Type B pancreatic cell (in vitro differentiated cells): ENCODE measurements around the gene SMIM35. TPM values are rescaled to one million over a fixed set of nuclear protein-coding genes. Genes with fewer than 3 reads are reported as not detected.

ENCODE experiments used
- DNase-seq: peaks from one replicate; pipeline ENCODE4 v3.0.0; 2021; ENCODE audit warnings: mixed read lengths; ENCODE audit not compliant: unreplicated experiment; ENCODE audit errors: extremely low spot score
- H3K27ac Mint-ChIP-seq: 2 replicates; pipeline ENCODE4 v1.8.0; 2021; ENCODE audit warnings: mild to moderate bottlenecking, mixed read lengths
- H3K27me3 Mint-ChIP-seq: 2 replicates; pipeline ENCODE4 v1.8.0; 2021; ENCODE audit warnings: mixed read lengths
- H3K36me3 Mint-ChIP-seq: 2 replicates; pipeline ENCODE4 v1.8.0; 2021; ENCODE audit warnings: mixed read lengths
- H3K4me1 Mint-ChIP-seq: one replicate; pipeline ENCODE4 v1.8.0; 2021; ENCODE audit warnings: mixed read lengths; ENCODE audit not compliant: unreplicated experiment
- H3K4me3 Mint-ChIP-seq: 2 replicates; pipeline ENCODE4 v1.8.0; 2021; ENCODE audit warnings: mild to moderate bottlenecking, mixed read lengths
- H3K9me3 Mint-ChIP-seq: 2 replicates; pipeline ENCODE4 v1.8.0; 2021; ENCODE audit warnings: mixed read lengths
- CTCF ChIP-seq: fragments of 200-600 bp; sonication (generic); conservative IDR thresholded peaks from 2 replicates; pipeline ENCODE4 v1.5.0; 2021; ENCODE audit warnings: antibody characterized with exemption, mild to moderate bottlenecking
- long read RNA-seq: library from polyadenylated mRNA; unstranded; transcript quantifications from one replicate; pipeline ENCODE4 v2.0.0, GENCODE V29; 2020
- total RNA-seq: library from RNA; stranded (reverse); gene quantifications from 2 replicates; pipeline ENCODE4 v1.2.1, GENCODE V29; 2021; ENCODE audit warnings: low replicate concordance

The SMIM35 gene
- total RNA-seq = 0.17 TPM in 1 of 2 replicates, not detected in the other
- long read RNA-seq = 0 reads

DNA sequence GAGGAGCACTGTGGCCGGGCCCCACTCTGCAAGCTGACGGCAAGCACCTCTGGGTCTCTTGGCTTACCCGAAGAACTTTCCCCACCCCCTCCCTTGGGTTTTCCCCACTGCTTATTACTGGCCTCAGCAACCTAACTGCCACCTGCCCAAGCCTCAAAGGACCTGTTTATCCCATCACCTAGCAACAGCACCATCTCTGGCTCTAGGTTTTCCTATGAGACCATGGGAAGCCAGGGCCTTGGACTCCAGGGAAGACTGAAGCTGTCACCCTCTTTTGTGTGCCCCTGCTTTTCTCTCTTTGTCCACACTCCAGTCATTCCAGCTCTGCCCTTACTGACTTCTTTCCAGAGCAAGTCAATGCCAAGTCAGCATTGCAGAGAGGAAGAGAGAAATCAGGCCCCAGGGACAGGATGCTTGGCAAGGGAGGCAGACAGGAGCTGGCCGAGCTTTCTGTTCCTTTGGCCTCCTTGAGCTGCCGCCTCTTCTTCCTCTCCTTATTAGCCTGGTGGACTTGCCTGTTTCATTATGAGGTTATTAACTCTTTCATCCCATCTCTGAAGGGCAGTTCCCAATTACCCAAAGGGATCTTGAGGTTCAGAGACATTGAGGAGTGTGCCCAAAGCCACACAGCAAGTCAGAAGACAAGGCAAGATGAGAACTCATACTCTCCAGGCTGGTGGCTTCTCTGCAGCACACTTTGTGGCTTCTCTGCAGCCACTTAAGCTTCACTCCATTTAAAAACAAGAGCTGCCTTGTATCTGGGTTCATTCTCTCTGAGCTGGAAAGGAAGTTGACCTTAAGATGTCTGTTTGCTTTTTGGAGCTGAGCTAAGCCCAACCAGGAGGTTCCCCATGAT lies at the start of gene SMIM35:
Gene SMIM35 (minus strand): TSS at position 51 of the 856 bp plus-strand sequence. CDS start 206 bp downstream, outside the sequence.
- DNase-seq = no peak
- Mint-ChIP-seq H3K9me3 (peaks cover 12% of the 10 kb centered on the region), H3K36me3 (peaks cover 9% of the 10 kb centered on the region), H3K4me3 (no peak within 1 kb of the TSS), H3K27ac (no peak within 1 kb of the TSS), H3K4me1 (peaks cover 27% of the 10 kb centered on the region), H3K27me3 (no peaks in the 10 kb centered on the region)
- no peak for TF ChIP-seq CTCF

GRCh38 chr11:118136341-118136740 lies 49.6 kb upstream of the SMIM35 start:
- Mint-ChIP-seq H3K27me3 (peaks cover 51% of the 10 kb centered on the region), H3K4me1 (no peaks in the 10 kb centered on the region), H3K4me3 (no peak overlapping the region), H3K36me3 (no peaks in the 10 kb centered on the region), H3K27ac (no peak overlapping the region), H3K9me3 (no peaks in the 10 kb centered on the region)
- DNase-seq = no peak
- no peak for TF ChIP-seq CTCF

GRCh38 chr11:118135796-118136165 lies 49.0 kb upstream of the SMIM35 start:
- no peak overlapping the region for H3K4me3 Mint-ChIP-seq
- H3K9me3 Mint-ChIP-seq = no peaks in the 10 kb centered on the region
- peaks cover 47% of the 10 kb centered on the region for H3K27me3 Mint-ChIP-seq
- H3K36me3 Mint-ChIP-seq = no peaks in the 10 kb centered on the region
- H3K27ac Mint-ChIP-seq = no peak overlapping the region
- no peak for DNase-seq
- no peak for TF ChIP-seq CTCF
- H3K4me1 Mint-ChIP-seq = no peaks in the 10 kb centered on the region

- Mint-ChIP-seq H3K4me1 (no peaks in the 10 kb centered on the region), H3K4me3 (no peak overlapping the region), H3K9me3 (no peaks in the 10 kb centered on the region), H3K27ac (no peak overlapping the region), H3K36me3 (no peaks in the 10 kb centered on the region), H3K27me3 (peaks cover 42% of the 10 kb centered on the region)
- DNase-seq = no peak
- no peak for TF ChIP-seq CTCF
These were observed 48.5 kb upstream of the SMIM35 start for GRCh38 chr11:118135051-118135795.

DNA sequence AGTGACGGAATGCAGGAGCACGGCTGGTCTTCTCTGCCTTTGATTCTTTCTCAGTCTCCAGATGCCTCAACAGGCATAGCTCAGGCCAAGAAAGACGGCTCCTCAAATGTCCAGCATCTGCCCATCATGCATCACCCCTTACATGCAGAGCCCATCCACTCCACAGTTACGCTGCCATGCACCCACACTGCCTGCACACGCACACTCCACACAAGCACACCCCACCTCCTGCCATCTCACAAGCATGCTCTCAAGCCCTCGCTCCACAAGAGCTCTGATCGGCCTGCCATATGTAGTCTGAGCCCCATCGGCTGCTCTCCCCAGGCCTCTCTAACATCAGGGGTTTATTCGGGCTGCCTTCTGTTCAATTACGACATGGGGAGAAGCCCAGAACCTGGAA lies 47.1 kb upstream of the SMIM35 start:
- Mint-ChIP-seq H3K27me3 (peaks cover 30% of the 10 kb centered on the region), H3K9me3 (no peaks in the 10 kb centered on the region), H3K27ac (no peak overlapping the region), H3K36me3 (no peaks in the 10 kb centered on the region), H3K4me1 (peaks cover 5% of the 10 kb centered on the region), H3K4me3 (no peak overlapping the region)
- DNase-seq = no peak
- no peak for TF ChIP-seq CTCF
